NCI-H345 treated with DMSO at 0.1 percent for 48 hours (cell line): ENCODE data around the gene RAPGEF1.

ENCODE experiments used
- DNase-seq: peaks from one replicate; lab custom pipeline; 2025; ENCODE audit not compliant: unreplicated experiment; lab: John Stamatoyannopoulos, UW

The RAPGEF1 gene

DNA sequence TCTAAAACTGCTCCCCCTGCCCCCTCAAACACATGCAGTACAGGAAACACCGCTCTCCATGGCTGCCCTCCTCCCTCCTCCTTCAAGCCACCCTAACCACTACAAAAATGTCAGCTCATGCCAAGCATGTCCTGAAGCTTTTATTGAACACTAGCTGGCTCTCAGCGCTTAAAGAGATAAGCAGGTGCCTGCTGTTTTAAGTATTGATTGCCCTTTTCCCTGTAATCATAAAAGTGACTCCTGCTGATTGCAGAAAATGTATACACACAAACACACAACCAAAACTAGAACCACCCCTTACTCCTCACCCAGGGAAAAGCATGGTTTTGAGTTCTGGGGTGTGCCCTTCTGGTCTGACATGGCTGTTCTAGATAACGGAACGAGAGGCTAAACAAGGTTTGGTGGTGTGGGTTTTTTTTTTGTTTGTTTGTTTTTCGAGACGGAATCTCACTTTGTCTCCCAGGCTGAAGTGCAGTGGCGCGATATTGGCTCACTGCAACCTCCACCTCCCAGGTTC lies 205.1 kb downstream of the RAPGEF1 start:
- DNase-seq, result peak; percentile 89

DNA sequence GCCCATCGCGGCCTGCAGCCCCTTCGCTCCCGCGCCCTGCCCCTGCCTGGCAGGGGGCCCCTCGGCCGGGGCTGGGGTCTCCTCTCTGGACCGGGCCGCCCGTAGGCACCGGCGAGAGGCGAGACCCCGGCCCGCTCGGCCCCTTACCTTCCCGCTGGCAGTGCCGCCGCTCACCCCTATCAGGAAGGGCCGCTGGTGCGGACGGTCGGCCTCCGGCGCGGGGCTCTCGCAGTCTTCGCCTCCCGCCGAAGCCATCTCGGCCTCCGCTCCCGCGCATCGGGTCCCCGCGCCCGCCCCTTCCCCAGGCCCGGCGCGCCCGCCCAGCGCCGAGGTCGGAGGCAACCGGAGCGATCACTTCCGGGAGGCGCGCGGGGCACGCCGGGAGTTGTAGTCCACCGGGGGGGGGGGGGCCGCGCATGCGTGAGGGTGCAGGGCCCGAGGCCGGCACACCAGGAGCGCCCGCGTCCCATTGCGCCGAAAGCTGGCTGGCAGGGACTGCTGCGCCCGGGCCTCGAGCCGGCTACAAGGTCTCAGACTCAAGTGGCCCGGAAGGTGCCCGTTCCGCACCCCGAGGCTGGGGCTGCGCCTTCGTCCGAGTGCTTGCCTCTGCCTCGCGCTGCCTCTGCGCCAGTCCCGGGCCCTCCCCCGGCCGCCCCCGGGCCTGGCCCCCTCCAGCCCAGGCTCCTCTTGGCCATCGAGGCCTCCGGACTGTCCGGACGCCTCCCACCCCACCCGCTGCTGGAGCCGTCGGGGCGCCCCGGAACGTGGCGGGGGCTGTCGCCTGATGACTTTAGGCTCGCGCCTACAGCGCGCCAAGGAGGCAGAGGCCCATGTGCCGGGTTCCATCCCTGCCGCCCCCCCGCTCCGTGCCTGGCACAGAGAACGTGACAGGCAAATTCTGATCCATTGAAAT lies 208.7 kb downstream of the RAPGEF1 start, which contains the start of gene UCK1:
Gene UCK1, minus strand, starts transcription at position 344 of the 913 bp plus-strand sequence. Its CDS starts 89 bp downstream, at position 255.
- peak; percentile 60 for DNase-seq

DNA sequence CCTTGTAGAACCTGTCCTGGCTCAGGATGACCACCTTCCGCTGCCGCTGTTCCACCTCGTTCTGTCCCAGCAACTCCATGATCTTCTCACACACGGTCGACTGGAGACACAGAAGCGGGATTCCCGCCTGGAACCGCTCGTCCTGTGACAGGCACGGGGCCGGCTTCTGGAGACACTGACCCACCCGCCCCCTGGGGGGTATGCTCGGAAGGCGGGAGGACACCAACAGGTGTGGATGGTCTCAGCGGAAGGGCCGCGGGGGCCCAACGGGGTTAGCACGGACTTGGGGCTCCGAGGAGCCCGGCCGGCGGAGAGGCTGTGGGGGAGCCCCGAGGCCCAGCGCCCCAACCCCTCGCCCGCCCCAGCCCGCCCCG lies 209.3 kb downstream of the RAPGEF1 start:
- DNase-seq, result no peak

DNA sequence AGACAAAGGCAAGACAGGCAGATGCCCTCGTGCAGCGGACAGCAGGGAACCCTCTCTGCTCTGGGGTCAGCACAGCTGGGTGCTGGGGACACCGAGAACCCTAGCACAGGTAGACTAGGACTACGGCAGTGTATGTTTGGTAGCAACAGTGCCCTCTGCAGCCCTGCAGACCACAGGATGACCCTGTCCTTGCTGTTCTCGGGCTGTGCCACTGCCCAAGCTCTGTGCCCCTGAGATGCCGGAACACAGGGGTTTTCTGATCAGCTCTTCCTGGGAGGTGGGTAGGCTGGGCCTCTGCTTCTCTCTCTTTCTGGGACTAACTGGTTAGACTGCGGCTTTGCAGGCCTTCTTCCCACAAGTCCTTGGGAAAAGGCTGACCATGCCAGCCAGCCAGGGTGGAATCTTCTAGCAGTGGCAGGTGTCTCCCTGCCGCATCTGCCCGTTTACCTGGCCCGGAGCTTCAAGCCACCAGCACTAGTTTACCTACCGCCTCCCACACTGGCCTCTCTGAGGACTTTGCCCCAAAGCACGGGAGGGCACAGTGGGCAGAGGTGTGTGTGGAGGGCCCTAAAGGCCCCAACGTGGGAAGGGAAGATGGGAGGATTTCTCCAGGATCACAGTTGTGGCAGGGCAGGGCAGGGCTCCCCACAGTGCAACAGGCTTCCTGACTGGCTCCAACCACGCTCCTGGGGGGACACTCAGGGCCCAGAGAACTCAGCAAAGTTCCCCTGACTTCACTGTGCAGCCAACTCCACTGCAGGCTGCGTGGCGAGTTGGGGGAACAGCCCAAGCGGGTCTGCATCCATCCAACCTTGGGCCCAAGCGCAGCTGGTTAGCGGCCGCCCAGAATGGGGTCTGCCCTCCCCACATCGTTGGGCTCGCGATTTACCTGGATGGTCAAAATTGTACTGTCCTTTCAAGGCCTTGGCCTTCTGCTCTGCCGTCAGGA lies 210.0 kb downstream of the RAPGEF1 start:
- no peak for DNase-seq

GRCh38 chr9:131528886-131529505 lies 210.9 kb downstream of the RAPGEF1 start:
- no peak for DNase-seq

DNA sequence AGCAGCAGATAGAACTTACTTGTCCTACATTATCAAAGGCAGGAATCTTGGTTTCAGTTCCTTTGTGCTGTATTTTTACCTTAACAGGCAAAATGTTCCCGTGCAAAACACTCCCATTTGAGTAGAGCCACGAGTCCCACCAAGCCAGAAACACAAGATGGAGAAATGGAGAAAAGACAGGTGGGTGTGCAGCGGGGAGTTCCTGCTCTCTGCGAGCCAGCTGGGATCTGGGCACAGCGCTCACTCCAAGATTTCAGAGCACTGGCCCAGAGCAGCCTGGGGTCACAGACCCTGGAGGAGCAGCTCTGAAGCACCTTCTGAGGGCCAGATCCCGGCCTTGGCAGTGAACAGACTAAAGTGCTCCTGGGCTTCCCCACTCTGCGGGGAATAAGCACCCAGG lies 211.7 kb downstream of the RAPGEF1 start:
- no peak for DNase-seq
